Keratinocyte (primary cell): ENCODE data around the gene PRKAB1. TPM values are rescaled to one million over a fixed set of nuclear protein-coding genes. Genes with fewer than 3 reads are reported as not detected.

Experiments
- DNase-seq: peaks from one replicate; pipeline ENCODE4 v3.0.0-alpha.2; 2011; ENCODE audit warnings: low read depth, missing footprints, low spot score
- FAIRE-seq: peaks from 2 replicates; lab custom pipeline; 2011; peaks lifted over from hg19 to GRCh38; lab: Jason Lieb, UNC
- H2AFZ ChIP-seq: 2 replicates; pipeline ENCODE4 v1.6.0; 2012; ENCODE audit warnings: low read length, control low read depth, inconsistent platforms; ENCODE audit not compliant: control insufficient read depth
- H3K27ac ChIP-seq: 2 replicates; pipeline ENCODE4 v1.5.1; 2011; ENCODE audit warnings: low read length; ENCODE audit not compliant: control insufficient read depth, insufficient read depth
- H3K27me3 ChIP-seq: 3 replicates; pipeline ENCODE4 v1.6.0; 2011; ENCODE audit warnings: low read length; ENCODE audit not compliant: control insufficient read depth, insufficient read depth; ENCODE audit errors: extremely low read depth
- H3K36me3 ChIP-seq, 2 experiments: 2 replicates in 1 of 2; 3 replicates in 1 of 2; pipeline ENCODE4 v1.5.1; 2011; ENCODE audit warnings: low read length in 2 of 2, mild to moderate bottlenecking in 1 of 2; ENCODE audit not compliant: control insufficient read depth in 2 of 2, insufficient read depth in 2 of 2; ENCODE audit errors: extremely low read depth in 1 of 2
- H3K4me1 ChIP-seq: 3 replicates; pipeline ENCODE4 v1.5.1; 2011; ENCODE audit warnings: low read length; ENCODE audit not compliant: control insufficient read depth, insufficient read depth; ENCODE audit errors: extremely low read depth
- H3K4me2 ChIP-seq: 3 replicates; pipeline ENCODE4 v1.6.0; 2011; ENCODE audit warnings: low read depth, low read length; ENCODE audit not compliant: control insufficient read depth, insufficient read depth; ENCODE audit errors: extremely low read depth
- H3K4me3 ChIP-seq, 3 experiments: fragments of 200-600 bp in 1 of 3; sonication (generic) in 1 of 3; 2 replicates in 2 of 3; 3 replicates in 1 of 3; pipeline ENCODE4 v1.5.1; 2011 to 2016; ENCODE audit warnings: low read length in 3 of 3, mild to moderate bottlenecking in 3 of 3, control low read depth in 2 of 3, inconsistent platforms in 1 of 3, low read depth in 1 of 3, mixed read lengths in 1 of 3, mixed run types in 1 of 3, moderate library complexity in 1 of 3; ENCODE audit not compliant: control insufficient read depth in 2 of 3, insufficient read depth in 2 of 3; ENCODE audit errors: extremely low read depth in 1 of 3
- H3K79me2 ChIP-seq: 2 replicates; pipeline ENCODE4 v1.6.0; 2012; ENCODE audit warnings: low read length; ENCODE audit not compliant: control insufficient read depth, insufficient read depth
- H3K9ac ChIP-seq: 3 replicates; pipeline ENCODE4 v1.6.0; 2011; ENCODE audit warnings: low read length; ENCODE audit not compliant: control insufficient read depth, insufficient read depth; ENCODE audit errors: extremely low read depth
- H3K9me1 ChIP-seq: 3 replicates; pipeline ENCODE4 v1.6.0; 2011; ENCODE audit warnings: low read length; ENCODE audit not compliant: control insufficient read depth, insufficient read depth; ENCODE audit errors: extremely low read depth
- H3K9me3 ChIP-seq: 2 replicates; pipeline ENCODE4 v1.5.1; 2012; ENCODE audit warnings: low read depth, low read length; ENCODE audit not compliant: control insufficient read depth
- H4K20me1 ChIP-seq: 3 replicates; pipeline ENCODE4 v1.6.0; 2011; ENCODE audit warnings: low read length; ENCODE audit not compliant: control insufficient read depth, insufficient read depth; ENCODE audit errors: extremely low read depth
- EZH2 ChIP-seq: IDR thresholded peaks from one replicate; pipeline ENCODE4 v1.6.1; 2012; ENCODE audit warnings: inconsistent platforms, mild to moderate bottlenecking, low read length, moderate library complexity
- dilution Hi-C: fragments of 300-500 bp; cut with MboI; formaldehyde crosslinking; loops from one replicate; pipeline ENCODE4 v1.7.0; 2020; ENCODE audit warnings: low sequenced_read_pairs; ENCODE audit not compliant: extremely low pct_ligation_motif_present
- polyA plus RNA-seq, 5 experiments: library from polyadenylated mRNA; depleted of rRNA in 3 of 5; stranded (reverse) in 3 of 5; stranded (forward) in 1 of 5; unstranded in 1 of 5; fragments of >200 nt; gene quantifications; 1 replicate in 1 of 5; 2 replicates in 3 of 5; 3 replicates in 1 of 5; pipeline versions ENCODE4 v1.2.1 to v1.2.3, GENCODE V29; 2011 to 2012; ENCODE audit warnings: missing spikeins in 2 of 5, low read depth in 1 of 5, low replicate concordance in 1 of 5
- TF ChIP-seq, protein P1 (sequence below), 3 experiments: IDR thresholded peaks in 1 of 3; conservative IDR thresholded peaks in 1 of 3; optimal IDR thresholded peaks in 1 of 3; 2 replicates in 2 of 3; 3 replicates in 1 of 3; pipeline versions ENCODE3 to v1.5.1; 2011; ENCODE audit warnings: low read length in 3 of 3, mild to moderate bottlenecking in 3 of 3, moderate library complexity in 2 of 3, control low read depth in 1 of 3, inconsistent platforms in 1 of 3; ENCODE audit not compliant: insufficient read depth in 2 of 3; ENCODE audit errors: extremely low read depth in 1 of 3

PRKAB1 gene
- polyA plus RNA-seq, 1 donor (not counting 4 experiments of a cell fraction or from before 2014, with no cell fraction given) = 22.0 TPM

DNA sequence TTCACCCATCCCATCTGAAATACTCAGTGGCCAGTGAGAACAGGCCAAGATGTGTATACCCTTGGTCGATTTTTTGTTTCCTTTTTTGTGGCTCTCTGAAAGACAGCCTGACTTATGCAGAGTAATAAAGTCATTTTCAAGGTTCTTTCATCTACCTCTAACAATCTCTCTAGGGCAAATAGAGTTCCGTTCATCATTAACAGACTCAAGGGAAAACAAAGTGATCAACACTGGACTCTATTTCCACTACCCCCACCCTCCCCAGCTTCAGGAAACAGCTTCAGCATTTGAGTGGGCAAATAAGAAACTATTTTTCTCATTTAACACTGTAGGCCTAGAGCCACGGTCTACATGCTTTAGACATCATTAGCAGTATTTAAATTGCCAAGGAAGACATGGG lies 15.9 kb downstream of the PRKAB1 start:
- TF ChIP-seq EZH2 = no peak
- TF ChIP-seq, protein P1, sequence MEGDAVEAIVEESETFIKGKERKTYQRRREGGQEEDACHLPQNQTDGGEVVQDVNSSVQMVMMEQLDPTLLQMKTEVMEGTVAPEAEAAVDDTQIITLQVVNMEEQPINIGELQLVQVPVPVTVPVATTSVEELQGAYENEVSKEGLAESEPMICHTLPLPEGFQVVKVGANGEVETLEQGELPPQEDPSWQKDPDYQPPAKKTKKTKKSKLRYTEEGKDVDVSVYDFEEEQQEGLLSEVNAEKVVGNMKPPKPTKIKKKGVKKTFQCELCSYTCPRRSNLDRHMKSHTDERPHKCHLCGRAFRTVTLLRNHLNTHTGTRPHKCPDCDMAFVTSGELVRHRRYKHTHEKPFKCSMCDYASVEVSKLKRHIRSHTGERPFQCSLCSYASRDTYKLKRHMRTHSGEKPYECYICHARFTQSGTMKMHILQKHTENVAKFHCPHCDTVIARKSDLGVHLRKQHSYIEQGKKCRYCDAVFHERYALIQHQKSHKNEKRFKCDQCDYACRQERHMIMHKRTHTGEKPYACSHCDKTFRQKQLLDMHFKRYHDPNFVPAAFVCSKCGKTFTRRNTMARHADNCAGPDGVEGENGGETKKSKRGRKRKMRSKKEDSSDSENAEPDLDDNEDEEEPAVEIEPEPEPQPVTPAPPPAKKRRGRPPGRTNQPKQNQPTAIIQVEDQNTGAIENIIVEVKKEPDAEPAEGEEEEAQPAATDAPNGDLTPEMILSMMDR (optimal IDR thresholded peaks at IDR 0.05 in 1 of 3, IDR thresholded peaks at IDR 0.05 in 1 of 3, conservative IDR thresholded peaks at IDR 0.05 in 1 of 3; ENCODE audit: extremely low read depth in 1 of 3, insufficient read depth in 2 of 3, low read length in 3 of 3) = no peak
- DNase-seq (no peak), FAIRE-seq (no peak)
- dilution Hi-C loops = no loop called here
- H4K20me1 ChIP-seq = no peaks in the 10 kb centered on the region
- no peaks in the 10 kb centered on the region for H3K79me2 ChIP-seq
- no peaks in the 10 kb centered on the region for H3K9me1 ChIP-seq
- H3K36me3 ChIP-seq = peaks cover 20 to 23% of the 10 kb centered on the region in 2 experiments
- no peak overlapping the region for H3K27ac ChIP-seq
- H2AFZ ChIP-seq = no peak overlapping the region
- H3K27me3 ChIP-seq = no peaks in the 10 kb centered on the region
- H3K4me2 ChIP-seq = no peak overlapping the region
- no peaks in the 10 kb centered on the region for H3K4me1 ChIP-seq
- no peak overlapping the region for H3K9ac ChIP-seq
- no peaks in the 10 kb centered on the region for H3K9me3 ChIP-seq
- no peak overlapping the region for H3K4me3 ChIP-seq

DNA sequence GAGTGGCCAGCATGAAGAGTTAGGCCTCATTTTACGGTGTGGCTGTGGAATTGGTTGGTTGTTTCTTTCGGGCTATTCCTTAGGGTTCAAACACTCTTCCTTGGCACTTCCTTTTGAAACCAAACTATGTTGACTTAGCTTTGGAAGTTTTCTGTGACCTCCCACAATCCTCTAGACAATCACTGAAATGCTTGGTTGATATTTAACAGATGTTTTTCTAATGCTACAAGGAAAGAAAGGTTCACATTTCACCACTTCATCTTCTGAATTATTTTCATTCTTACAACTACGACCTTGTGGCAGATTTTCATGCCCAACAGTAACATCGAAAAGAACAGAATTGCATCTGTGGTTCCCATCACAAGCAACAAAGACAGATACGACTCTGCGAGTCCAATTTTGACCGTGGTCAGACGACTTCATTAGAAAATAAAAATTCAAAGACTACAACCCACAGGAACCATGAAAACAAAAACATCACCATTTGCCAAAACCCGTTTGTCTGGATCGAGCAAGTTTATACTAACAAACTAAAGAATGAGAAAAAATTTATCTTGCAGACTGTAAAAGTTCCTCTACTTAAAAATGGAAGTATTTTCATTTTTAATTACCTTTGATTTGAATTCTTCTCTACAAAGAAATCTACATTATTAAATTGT lies 16.9 kb downstream of the PRKAB1 start:
- Histone ChIP-seq H3K27ac (no peak overlapping the region), H3K36me3 (peaks cover 12 to 20% of the 10 kb centered on the region in 2 experiments), H2AFZ (no peak overlapping the region), H3K27me3 (no peaks in the 10 kb centered on the region), H3K4me3 (no peak overlapping the region), H4K20me1 (no peaks in the 10 kb centered on the region), H3K9me1 (no peaks in the 10 kb centered on the region), H3K9ac (no peak overlapping the region), H3K79me2 (no peaks in the 10 kb centered on the region), H3K4me1 (no peaks in the 10 kb centered on the region), H3K9me3 (no peaks in the 10 kb centered on the region), H3K4me2 (no peak overlapping the region)
- DNase-seq (no peak), FAIRE-seq (no peak)
- no peak for TF ChIP-seq EZH2
- TF ChIP-seq, protein P1 (optimal IDR thresholded peaks at IDR 0.05 in 1 of 3, IDR thresholded peaks at IDR 0.05 in 1 of 3, conservative IDR thresholded peaks at IDR 0.05 in 1 of 3; ENCODE audit: extremely low read depth in 1 of 3, insufficient read depth in 2 of 3, low read length in 3 of 3) = no peak
- dilution Hi-C loops = no loop called here
